ENCODE measurements around the gene CMIP.
A peak's percentile ranks its signal among the peaks of the same experiment; 100 is the strongest.
"Not testable (repeated sequence)": the region's sequence is repeated elsewhere in the genome, so short reads cannot be mapped to it uniquely, and the experiment has no call there.

The CMIP gene

GRCh38 chr16:81573533-81574020 is 129.0 kb downstream of the CMIP start:
- H3K27ac ChIP-seq: no peak overlapping the region
- DNase-seq (ENCODE audit: low read depth, low spot score): no peak

- no peak overlapping the region for H3K27ac ChIP-seq
- DNase-seq (ENCODE audit: low read depth, low spot score): no peak
Measured at GRCh38 chr16:81574168-81574567, 129.6 kb downstream of the CMIP start.

GRCh38 chr16:81575307-81575706 is 130.7 kb downstream of the CMIP start:
- H3K27ac ChIP-seq: no peak overlapping the region
- no peak for DNase-seq (ENCODE audit: low read depth, low spot score)

- no peak overlapping the region for H3K27ac ChIP-seq
- DNase-seq (ENCODE audit: low read depth, low spot score): no peak
Measured at GRCh38 chr16:81575834-81576233, 131.2 kb downstream of the CMIP start.

GRCh38 chr16:81576696-81577095 is 132.1 kb downstream of the CMIP start:
- no peak overlapping the region for H3K27ac ChIP-seq
- no peak for DNase-seq (ENCODE audit: low read depth, low spot score)

GRCh38 chr16:81577272-81577671 is 132.7 kb downstream of the CMIP start:
- not testable (repeated sequence) for H3K27ac ChIP-seq; DNase-seq (ENCODE audit: low read depth, low spot score)

- DNase-seq (ENCODE audit: low read depth, low spot score): no peak
- no peak overlapping the region for H3K27ac ChIP-seq
Measured at GRCh38 chr16:81578076-81578475, 133.5 kb downstream of the CMIP start.

GRCh38 chr16:81578636-81579413 is 134.2 kb downstream of the CMIP start:
- DNase-seq (ENCODE audit: low read depth, low spot score): no peak
- H3K27ac ChIP-seq: peak overlapping the region; percentile 97

- peak overlapping the region; percentile 97 for H3K27ac ChIP-seq
- peak; percentile 100 for DNase-seq (ENCODE audit: low read depth, low spot score)
Measured at GRCh38 chr16:81581107-81581506, 136.5 kb downstream of the CMIP start.

- peak overlapping the region; percentile 97 for H3K27ac ChIP-seq
- DNase-seq (ENCODE audit: low read depth, low spot score): no peak
Measured at GRCh38 chr16:81582655-81583441, 138.2 kb downstream of the CMIP start.

- peak overlapping the region; percentile 97 for H3K27ac ChIP-seq
- DNase-seq (ENCODE audit: low read depth, low spot score): no peak
Measured at GRCh38 chr16:81583893-81584631, 139.5 kb downstream of the CMIP start.

- H3K27ac ChIP-seq: peak overlapping the region; percentile 44
- DNase-seq (ENCODE audit: low read depth, low spot score): no peak
Measured at GRCh38 chr16:81585785-81586184, 141.2 kb downstream of the CMIP start.

GRCh38 chr16:81586417-81586816 is 141.8 kb downstream of the CMIP start:
- DNase-seq (ENCODE audit: low read depth, low spot score): no peak
- H3K27ac ChIP-seq: peak overlapping the region; percentile 44

GRCh38 chr16:81586977-81587625 is 142.5 kb downstream of the CMIP start:
- H3K27ac ChIP-seq: peak overlapping the region; percentile 44
- no peak for DNase-seq (ENCODE audit: low read depth, low spot score)

GRCh38 chr16:81587626-81588160 is 143.1 kb downstream of the CMIP start:
- no peak overlapping the region for H3K27ac ChIP-seq
- DNase-seq (ENCODE audit: low read depth, low spot score): no peak

GRCh38 chr16:81588326-81589081 is 143.9 kb downstream of the CMIP start:
- DNase-seq (ENCODE audit: low read depth, low spot score): no peak
- no peak overlapping the region for H3K27ac ChIP-seq

GRCh38 chr16:81589975-81590650 is 145.5 kb downstream of the CMIP start:
- no peak for DNase-seq (ENCODE audit: low read depth, low spot score)
- no peak overlapping the region for H3K27ac ChIP-seq

GRCh38 chr16:81590714-81591544 is 146.3 kb downstream of the CMIP start:
- DNase-seq (ENCODE audit: low read depth, low spot score): no peak
- H3K27ac ChIP-seq: no peak overlapping the region

All from epithelial cell of prostate (primary cell).